ENCODE data around the gene CTIF. TPM values are rescaled to one million over a fixed set of nuclear protein-coding genes. Genes with fewer than 3 reads are reported as not detected.

The CTIF gene
- total RNA-seq, 1 experiment from 2014 or later = 95.8 TPM

GRCh38 chr18:48756511-48757226 lies 217.8 kb downstream of the CTIF start:
- no peak for DNase-seq (ENCODE audit: unreplicated experiment)
- Mint-ChIP-seq H3K4me3 (ENCODE audit: unreplicated experiment) (no peak overlapping the region), H3K9me3 (ENCODE audit: unreplicated experiment) (no peaks in the 10 kb centered on the region), H3K27ac (ENCODE audit: low read depth, unreplicated experiment) (no peak overlapping the region), H3K4me1 (ENCODE audit: insufficient read depth, unreplicated experiment) (peaks cover 6% of the 10 kb centered on the region), H3K27me3 (ENCODE audit: insufficient read depth, unreplicated experiment) (no peaks in the 10 kb centered on the region), H3K36me3 (ENCODE audit: insufficient read depth, unreplicated experiment) (peaks cover 28% of the 10 kb centered on the region)
- no peak for TF ChIP-seq CTCF (IDR thresholded peaks at IDR 0.05; ENCODE audit: unreplicated experiment)
- no TSS peak for BruUV-seq (replicated peaks)
- ChIA-PET CTCF (interaction anchor here (0.7 kb wide), 1 partner anchor 190 kb away, joined by 3 read pairs; no protein-coding TSS in a partner anchor), POLR2A (no interaction called here)
- intact Hi-C loops (cut with micrococcal nuclease) = no loop called here

GRCh38 chr18:48757367-48757766 lies 218.5 kb downstream of the CTIF start:
- Mint-ChIP-seq H3K27me3 (ENCODE audit: insufficient read depth, unreplicated experiment) (no peaks in the 10 kb centered on the region), H3K9me3 (ENCODE audit: unreplicated experiment) (no peaks in the 10 kb centered on the region), H3K27ac (ENCODE audit: low read depth, unreplicated experiment) (no peak overlapping the region), H3K36me3 (ENCODE audit: insufficient read depth, unreplicated experiment) (peaks cover 34% of the 10 kb centered on the region), H3K4me3 (ENCODE audit: unreplicated experiment) (no peak overlapping the region), H3K4me1 (ENCODE audit: insufficient read depth, unreplicated experiment) (peaks cover 6% of the 10 kb centered on the region)
- ChIA-PET POLR2A (no interaction called here), CTCF (no interaction called here)
- BruUV-seq (replicated peaks) = no TSS peak
- intact Hi-C loops (cut with micrococcal nuclease) = no loop called here
- no peak for DNase-seq (ENCODE audit: unreplicated experiment)
- TF ChIP-seq CTCF (IDR thresholded peaks at IDR 0.05; ENCODE audit: unreplicated experiment) = no peak

GRCh38 chr18:48757906-48758305 lies 219.1 kb downstream of the CTIF start:
- BruUV-seq (replicated peaks) = no TSS peak
- CTCF ChIA-PET = no interaction called here
- H3K9me3 Mint-ChIP-seq (ENCODE audit: unreplicated experiment) = no peaks in the 10 kb centered on the region
- peaks cover 6% of the 10 kb centered on the region for H3K4me1 Mint-ChIP-seq (ENCODE audit: insufficient read depth, unreplicated experiment)
- POLR2A ChIA-PET = no interaction called here
- intact Hi-C loops (cut with micrococcal nuclease) = no loop called here
- H3K27me3 Mint-ChIP-seq (ENCODE audit: insufficient read depth, unreplicated experiment) = no peaks in the 10 kb centered on the region
- no peak overlapping the region for H3K4me3 Mint-ChIP-seq (ENCODE audit: unreplicated experiment)
- no peak for DNase-seq (ENCODE audit: unreplicated experiment)
- H3K27ac Mint-ChIP-seq (ENCODE audit: low read depth, unreplicated experiment) = no peak overlapping the region
- H3K36me3 Mint-ChIP-seq (ENCODE audit: insufficient read depth, unreplicated experiment) = peaks cover 36% of the 10 kb centered on the region
- no peak for TF ChIP-seq CTCF (IDR thresholded peaks at IDR 0.05; ENCODE audit: unreplicated experiment)

GRCh38 chr18:48761582-48761981 lies 222.8 kb downstream of the CTIF start:
- POLR2A ChIA-PET = no interaction called here
- H3K36me3 Mint-ChIP-seq (ENCODE audit: insufficient read depth, unreplicated experiment) = peaks cover 42% of the 10 kb centered on the region
- H3K27me3 Mint-ChIP-seq (ENCODE audit: insufficient read depth, unreplicated experiment) = no peaks in the 10 kb centered on the region
- H3K4me3 Mint-ChIP-seq (ENCODE audit: unreplicated experiment) = no peak overlapping the region
- no peak for TF ChIP-seq CTCF (IDR thresholded peaks at IDR 0.05; ENCODE audit: unreplicated experiment)
- H3K9me3 Mint-ChIP-seq (ENCODE audit: unreplicated experiment) = no peaks in the 10 kb centered on the region
- no TSS peak for BruUV-seq (replicated peaks)
- DNase-seq (ENCODE audit: unreplicated experiment) = no peak
- CTCF ChIA-PET = no interaction called here
- intact Hi-C loops (cut with micrococcal nuclease) = no loop called here
- no peaks in the 10 kb centered on the region for H3K4me1 Mint-ChIP-seq (ENCODE audit: insufficient read depth, unreplicated experiment)
- H3K27ac Mint-ChIP-seq (ENCODE audit: low read depth, unreplicated experiment) = no peak overlapping the region

Data from MCF 10A (cell line).